Natural killer cell (primary cell): ENCODE data around the gene GALNT3. TPM values are rescaled to one million over a fixed set of nuclear protein-coding genes. Genes with fewer than 3 reads are reported as not detected.

ENCODE experiments used
- ATAC-seq, 3 donors: fragments of 150-1000 bp in 2 of 3; fragments of 200-7000 bp in 1 of 3; cut with Tn5 transposase; 1 replicate in 1 of 3; 2 replicates in 2 of 3; pipeline ENCODE4 v1.10.0; 2021; ENCODE audit warnings: mild to moderate bottlenecking in 2 of 3, moderate library complexity in 2 of 3
- DNase-seq, 2 donors: peaks; one replicate each; pipeline versions ENCODE4 v3.0.0 to v3.0.0-alpha.2; 2013 to 2021; ENCODE audit warnings: mixed read lengths in 1 of 2
- H3K27ac ChIP-seq: one replicate; pipeline ENCODE4 v1.5.1; 2013; ENCODE audit warnings: mild to moderate bottlenecking, low read length
- H3K27me3 ChIP-seq: one replicate; pipeline ENCODE4 v1.6.1; 2013; ENCODE audit warnings: low read length; ENCODE audit not compliant: control insufficient read depth, insufficient read depth
- H3K36me3 ChIP-seq: one replicate; pipeline ENCODE4 v1.6.1; 2013; ENCODE audit warnings: low read length; ENCODE audit not compliant: control insufficient read depth, insufficient read depth
- H3K4me1 ChIP-seq: one replicate; pipeline ENCODE4 v1.6.1; 2013; ENCODE audit warnings: low read length; ENCODE audit not compliant: control insufficient read depth, insufficient read depth
- H3K4me3 ChIP-seq: one replicate; pipeline ENCODE4 v1.5.1; 2013; ENCODE audit warnings: low read length
- H3K9me3 ChIP-seq: one replicate; pipeline ENCODE4 v1.6.1; 2013; ENCODE audit warnings: low read length; ENCODE audit not compliant: control insufficient read depth, insufficient read depth
- H3K27ac Mint-ChIP-seq, 2 donors: one replicate each; pipeline ENCODE4 v1.8.0; 2022; ENCODE audit warnings: mild to moderate bottlenecking in 2 of 2, mixed read lengths in 2 of 2, moderate library complexity in 1 of 2
- H3K27me3 Mint-ChIP-seq, 2 donors: one replicate each; pipeline ENCODE4 v1.8.0; 2022; ENCODE audit warnings: low read depth in 2 of 2, mixed read lengths in 2 of 2
- H3K36me3 Mint-ChIP-seq: one replicate; pipeline ENCODE4 v1.8.0; 2022; ENCODE audit warnings: mixed read lengths
- H3K4me1 Mint-ChIP-seq, 2 donors: one replicate each; pipeline ENCODE4 v1.8.0; 2022; ENCODE audit warnings: mixed read lengths in 2 of 2
- H3K4me3 Mint-ChIP-seq: one replicate; pipeline ENCODE4 v1.8.0; 2022; ENCODE audit warnings: mild to moderate bottlenecking, moderate library complexity, mixed read lengths
- H3K9me3 Mint-ChIP-seq, 2 donors: one replicate each; pipeline ENCODE4 v1.8.0; 2022; ENCODE audit warnings: mixed read lengths in 2 of 2
- CTCF ChIP-seq: fragments of 200-600 bp; IDR thresholded peaks from one replicate; pipeline ENCODE4 v1.8.0; 2022; ENCODE audit warnings: antibody characterized with exemption
- WGBS: methylation state at CpG from one replicate; pipeline ENCODE4 v1.1.7; 2013; ENCODE audit warnings: missing lambda C conversion rate; ENCODE audit not compliant: insufficient coverage; 5-methylcytosine and 5-hydroxymethylcytosine counted together
- intact Hi-C: fragments of 100-400 bp; cut with micrococcal nuclease; formaldehyde crosslinking; loops from one replicate; pipeline ENCODE4 v1.14.2; 2022
- total RNA-seq, 4 donors: library from RNA; stranded (reverse); fragments of 120-200 nt in 1 of 4; gene quantifications; one replicate each; pipeline versions ENCODE4 v1.2.3 to v1.2.4, GENCODE V29; 2013 to 2022

GALNT3 gene
- total RNA-seq, 3 donors from 2014 or later (not counting 1 experiment from before 2014, with no cell fraction given) = 42.9 to 52.7 (median 47.4) TPM

GRCh38 chr2:165790466-165790865, 3.6 kb downstream of the GALNT3 start:
- no peak for TF ChIP-seq CTCF
- peak overlapping the region in 1 of 2 donors; percentile 85 for H3K27ac Mint-ChIP-seq
- Histone ChIP-seq H3K9me3 (no peaks in the 10 kb centered on the region), H3K4me1 (peaks cover 11% of the 10 kb centered on the region), H3K36me3 (no peaks in the 10 kb centered on the region), H3K27me3 (no peaks in the 10 kb centered on the region), H3K27ac (no peak overlapping the region), H3K4me3 (no peak overlapping the region)
- no peak overlapping the region for H3K4me3 Mint-ChIP-seq
- WGBS = no CpG with 5 or more reads among the region's 1 CpG
- no peaks in the 10 kb centered on the region for H3K9me3 Mint-ChIP-seq
- H3K4me1 Mint-ChIP-seq = peaks cover 70 to 78% of the 10 kb centered on the region in 2 donors
- intact Hi-C loops = loop anchor here (5.0 kb wide), 2 partner anchors 162 to 348 kb away; partner anchors contain the start of gene TTC21B
- no peaks in the 10 kb centered on the region for H3K27me3 Mint-ChIP-seq
- no peaks in the 10 kb centered on the region for H3K36me3 Mint-ChIP-seq
- ATAC-seq (no peak), DNase-seq (no peak)

- H3K27ac ChIP-seq = no peak overlapping the region
- H3K9me3 ChIP-seq = no peaks in the 10 kb centered on the region
- no peak overlapping the region for H3K4me3 ChIP-seq
- intact Hi-C loops = no loop called here
- no peaks in the 10 kb centered on the region for H3K4me1 ChIP-seq
- ATAC-seq (no peak), DNase-seq (no peak)
- Mint-ChIP-seq H3K27me3 (no peaks in the 10 kb centered on the region), H3K4me1 (peaks cover 69 to 84% of the 10 kb centered on the region in 2 donors), H3K9me3 (no peaks in the 10 kb centered on the region), H3K36me3 (no peaks in the 10 kb centered on the region), H3K27ac (peak overlapping the region; percentile 6 to 21), H3K4me3 (no peak overlapping the region)
- H3K36me3 ChIP-seq = peaks cover 5% of the 10 kb centered on the region
- no peaks in the 10 kb centered on the region for H3K27me3 ChIP-seq
- WGBS = 96% methylated on average over 1 of the region's 1 CpG
- TF ChIP-seq CTCF = no peak
Measured at GRCh38 chr2:165787334-165787733, 6.7 kb downstream of the GALNT3 start.

GRCh38 chr2:165779706-165780105, 14.3 kb downstream of the GALNT3 start:
- Mint-ChIP-seq H3K4me3 (no peak overlapping the region), H3K4me1 (peaks cover 56 to 69% of the 10 kb centered on the region in 2 donors), H3K27ac (peak overlapping the region; percentile 5 to 86), H3K27me3 (no peaks in the 10 kb centered on the region), H3K9me3 (peaks cover 0 to 2% of the 10 kb centered on the region in 2 donors), H3K36me3 (peaks cover 6% of the 10 kb centered on the region)
- H3K27me3 ChIP-seq = no peaks in the 10 kb centered on the region
- H3K36me3 ChIP-seq = peaks cover 2% of the 10 kb centered on the region
- ATAC-seq = no peak
- no peaks in the 10 kb centered on the region for H3K9me3 ChIP-seq
- intact Hi-C loops = no loop called here
- DNase-seq = no peak
- H3K4me1 ChIP-seq = peaks cover 5% of the 10 kb centered on the region
- no peak overlapping the region for H3K4me3 ChIP-seq
- TF ChIP-seq CTCF = no peak
- H3K27ac ChIP-seq = no peak overlapping the region
- WGBS = 87% methylated on average over 2 of the region's 4 CpGs
